ENCODE data around the gene CRP. TPM values are rescaled to one million over a fixed set of nuclear protein-coding genes. Genes with fewer than 3 reads are reported as not detected.
"Not testable (repeated sequence)": the region's sequence is repeated elsewhere in the genome, so short reads cannot be mapped to it uniquely, and the experiment has no call there.

The CRP gene, protein sequence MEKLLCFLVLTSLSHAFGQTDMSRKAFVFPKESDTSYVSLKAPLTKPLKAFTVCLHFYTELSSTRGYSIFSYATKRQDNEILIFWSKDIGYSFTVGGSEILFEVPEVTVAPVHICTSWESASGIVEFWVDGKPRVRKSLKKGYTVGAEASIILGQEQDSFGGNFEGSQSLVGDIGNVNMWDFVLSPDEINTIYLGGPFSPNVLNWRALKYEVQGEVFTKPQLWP
- under 1 TPM in 1 of 4 donors, not detected in 3; 0.20 TPM for polyA plus RNA-seq (ENCODE audit: insufficient read length in 4 of 4)

DNA sequence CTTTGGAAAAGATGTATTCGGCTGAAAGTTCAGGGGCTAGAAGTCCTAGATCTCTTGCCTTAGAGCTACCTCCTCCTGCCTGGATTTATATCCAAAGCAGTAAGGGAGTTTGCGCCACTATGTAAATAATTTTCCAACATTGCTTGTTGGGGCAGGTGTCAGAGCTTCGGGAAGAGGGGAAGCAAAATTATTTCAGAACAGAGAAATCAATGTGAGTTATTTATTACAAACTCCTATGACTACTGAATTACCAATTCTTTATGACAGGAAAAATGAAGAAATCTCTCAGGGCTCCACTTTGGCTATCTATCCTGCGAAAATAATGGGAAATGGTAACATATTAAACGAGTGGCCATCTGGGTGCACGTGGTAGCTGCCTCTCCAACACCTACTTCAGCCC is at the start of gene CRP:
Gene CRP (minus strand): TSS at position 61 of the 400 bp plus-strand sequence. CDS start 104 bp downstream, outside the sequence.
- DNase-seq (ENCODE audit: low read depth in 4 of 4, low spot score in 3 of 4) = no peak

DNA sequence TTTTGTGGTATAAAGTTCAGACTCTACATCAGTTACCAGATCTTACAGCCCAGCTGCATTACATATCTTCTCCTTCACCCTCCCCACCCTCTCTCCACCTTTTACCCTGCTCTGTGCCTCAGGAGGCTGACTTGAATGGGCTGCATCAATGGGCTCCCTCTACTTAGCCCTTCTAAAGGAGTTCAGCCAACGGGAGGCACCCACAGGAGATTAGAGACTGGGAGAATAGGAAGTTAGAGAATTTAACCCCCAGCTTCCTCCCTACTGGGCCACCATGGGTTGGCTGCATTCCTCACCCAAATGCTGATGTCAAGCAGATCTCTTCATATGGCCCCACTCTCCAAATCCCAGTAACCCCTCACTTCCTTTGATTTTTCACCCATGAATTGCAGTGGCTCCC is 49.3 kb upstream of the CRP start:
- DNase-seq (ENCODE audit: low read depth in 4 of 4, low spot score in 3 of 4) = no peak

- DNase-seq (ENCODE audit: low read depth in 4 of 4, low spot score in 3 of 4) = no peak
Measured at GRCh38 chr1:159756397-159756796, 42.0 kb upstream of the CRP start.

- no peak for DNase-seq (ENCODE audit: low read depth in 4 of 4, low spot score in 3 of 4)
Measured at GRCh38 chr1:159755451-159756007, 41.1 kb upstream of the CRP start.

- peak in 1 of 4 donors; percentile 5 for DNase-seq (ENCODE audit: low read depth in 4 of 4, low spot score in 3 of 4)
Measured at GRCh38 chr1:159753386-159753785, 39.0 kb upstream of the CRP start.

- no peak for DNase-seq (ENCODE audit: low read depth in 4 of 4, low spot score in 3 of 4)
Measured at GRCh38 chr1:159752135-159752580, 37.8 kb upstream of the CRP start.

DNA sequence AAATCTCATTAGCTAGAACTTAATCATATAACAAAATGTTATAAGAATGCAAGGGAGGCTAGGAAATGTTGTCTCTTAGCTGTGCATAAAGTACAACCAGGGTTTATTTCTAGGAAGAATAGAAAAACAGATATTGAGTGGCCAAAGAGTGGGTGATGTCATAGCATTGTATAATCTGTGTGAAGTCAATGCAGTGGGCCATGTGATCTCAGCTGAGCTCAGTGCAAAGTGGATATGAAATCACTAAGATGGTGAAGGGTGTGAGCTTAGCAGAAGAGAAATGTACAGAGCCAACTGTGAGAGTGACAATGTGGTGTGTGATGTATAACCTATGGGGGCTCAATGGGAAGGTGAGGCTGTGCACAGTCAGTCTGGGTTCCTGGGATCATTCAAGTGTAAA is 36.6 kb upstream of the CRP start:
- DNase-seq (ENCODE audit: low read depth in 4 of 4, low spot score in 3 of 4) = no peak

DNA sequence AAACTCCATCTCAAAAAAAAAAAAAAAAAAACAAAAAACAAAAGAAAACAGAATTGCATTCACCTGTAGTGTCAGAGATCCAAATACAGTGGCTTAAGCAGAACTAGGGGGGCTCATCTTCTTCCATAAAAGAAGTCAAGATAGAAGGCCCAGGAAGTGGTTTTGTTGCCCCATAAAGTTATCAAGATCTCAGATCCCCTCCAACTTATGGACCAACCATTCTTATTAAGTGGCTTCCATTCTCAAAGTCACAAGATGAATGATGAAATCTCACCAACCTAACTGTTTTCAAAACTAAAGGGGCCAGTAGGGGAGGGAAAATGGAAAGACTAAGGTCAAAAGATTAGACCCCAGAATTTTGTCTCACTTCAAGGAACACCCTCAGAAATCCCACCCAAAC is 36.2 kb upstream of the CRP start:
- no peak for DNase-seq (ENCODE audit: low read depth in 4 of 4, low spot score in 3 of 4)

DNA sequence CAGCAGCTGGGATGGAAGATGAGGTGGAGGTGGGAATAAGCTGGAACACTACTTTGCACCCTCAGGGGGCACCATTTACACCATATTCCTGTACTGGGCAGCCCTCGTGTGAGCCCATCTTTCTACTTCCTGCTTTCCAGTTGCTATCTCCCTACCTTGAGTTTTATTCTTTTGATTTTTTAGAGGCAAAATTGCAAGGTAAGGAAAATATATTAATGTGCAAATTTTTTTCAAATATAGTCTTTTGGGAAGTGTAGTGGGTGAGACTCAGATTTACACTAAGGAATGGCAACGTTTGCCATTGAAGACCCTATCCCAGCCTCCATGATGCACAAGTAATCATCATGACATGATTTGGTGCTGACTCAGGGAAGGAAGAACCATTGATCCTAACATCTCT is 35.2 kb upstream of the CRP start:
- no peak for DNase-seq (ENCODE audit: low read depth in 4 of 4, low spot score in 3 of 4)

DNA sequence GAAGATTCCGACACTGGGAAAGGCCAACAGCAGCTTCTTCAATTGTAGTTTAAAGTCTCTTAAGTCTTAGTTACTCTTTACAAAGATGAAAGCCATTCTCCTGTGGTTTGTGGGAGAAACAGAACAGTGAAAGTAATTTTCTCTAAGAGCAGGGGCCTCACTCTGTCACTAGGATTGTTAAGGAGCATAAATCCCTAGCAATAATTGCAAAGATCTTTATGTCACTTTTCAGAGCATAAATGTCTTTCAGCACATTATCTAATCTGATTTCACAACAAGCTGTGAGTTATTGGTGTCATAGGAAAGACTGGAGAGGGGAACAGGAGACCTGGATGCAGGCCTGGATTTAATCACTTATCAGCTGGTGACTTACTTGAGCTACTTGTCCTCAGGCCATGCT is 34.0 kb upstream of the CRP start:
- no peak for DNase-seq (ENCODE audit: low read depth in 4 of 4, low spot score in 3 of 4)

DNA sequence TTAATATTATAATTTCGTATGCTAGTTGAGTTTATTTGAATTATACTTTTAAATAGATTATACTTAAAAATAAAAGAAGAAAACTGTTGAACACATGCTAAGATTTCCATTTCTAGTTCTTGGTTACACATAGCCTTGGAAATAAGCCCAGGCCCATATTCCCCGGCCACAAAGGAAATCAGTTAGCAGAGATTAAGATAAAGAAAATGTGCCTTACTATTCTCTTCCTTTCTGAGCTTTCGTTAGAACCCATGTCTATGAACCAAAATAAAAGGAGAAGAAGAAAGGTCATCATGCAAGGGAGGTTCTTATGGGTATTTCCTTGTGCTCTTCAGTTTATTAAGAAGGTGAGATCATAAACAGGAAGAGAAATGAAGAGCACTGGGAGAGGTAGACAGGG is 32.3 kb upstream of the CRP start:
- DNase-seq (ENCODE audit: low read depth in 4 of 4, low spot score in 3 of 4) = no peak

- DNase-seq (ENCODE audit: low read depth in 4 of 4, low spot score in 3 of 4) = no peak
Measured at GRCh38 chr1:159743651-159744410, 29.4 kb upstream of the CRP start.

GRCh38 chr1:159737238-159737916 is 23.0 kb upstream of the CRP start:
- no peak for DNase-seq (ENCODE audit: low read depth in 4 of 4, low spot score in 3 of 4)

GRCh38 chr1:159723188-159723587 is 8.8 kb upstream of the CRP start:
- DNase-seq (ENCODE audit: low read depth in 4 of 4, low spot score in 3 of 4) = not testable (repeated sequence)

GRCh38 chr1:159719990-159720389 is 5.6 kb upstream of the CRP start:
- no peak for DNase-seq (ENCODE audit: low read depth in 4 of 4, low spot score in 3 of 4)

DNA sequence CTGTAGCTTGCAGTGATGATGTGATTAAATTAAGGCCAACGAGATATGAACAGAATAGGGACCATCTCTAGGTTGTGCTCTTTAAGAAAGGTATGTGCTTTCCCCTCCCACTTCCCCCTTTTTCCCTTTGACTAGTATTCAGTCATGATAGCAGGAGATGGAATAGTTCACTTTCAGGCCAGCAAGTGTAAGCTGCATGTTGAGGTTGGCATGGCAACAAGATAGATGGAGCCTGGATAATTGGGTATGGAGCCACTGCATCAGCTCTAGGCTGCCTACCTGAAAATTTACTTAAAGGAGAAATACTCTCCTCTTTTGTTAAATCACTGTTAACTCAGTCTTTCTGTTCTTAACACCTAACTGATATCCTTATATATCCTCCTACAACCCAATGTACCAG is 1.5 kb upstream of the CRP start:
- DNase-seq (ENCODE audit: low read depth in 4 of 4, low spot score in 3 of 4) = no peak

DNA sequence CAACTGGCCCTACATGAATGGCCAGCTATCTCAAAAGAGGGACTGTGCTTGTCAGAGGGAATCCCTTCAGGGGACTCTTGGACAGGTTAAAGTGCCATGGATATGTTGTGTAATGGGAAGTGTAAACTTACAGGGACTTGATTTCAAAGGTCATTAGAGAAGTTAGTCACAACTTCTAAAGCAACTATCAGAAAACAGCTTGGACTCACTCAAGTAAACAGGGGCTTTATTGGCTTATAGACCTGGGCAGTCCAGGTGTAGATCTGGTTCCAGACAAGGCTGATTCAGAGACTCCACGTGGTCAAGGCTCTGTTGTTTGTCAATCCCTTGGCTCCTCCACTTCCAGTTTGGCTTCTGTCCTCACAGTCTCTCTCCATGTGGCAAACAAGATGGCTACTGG is 2.3 kb downstream of the CRP start:
- DNase-seq (ENCODE audit: low read depth in 4 of 4, low spot score in 3 of 4) = no peak

DNA sequence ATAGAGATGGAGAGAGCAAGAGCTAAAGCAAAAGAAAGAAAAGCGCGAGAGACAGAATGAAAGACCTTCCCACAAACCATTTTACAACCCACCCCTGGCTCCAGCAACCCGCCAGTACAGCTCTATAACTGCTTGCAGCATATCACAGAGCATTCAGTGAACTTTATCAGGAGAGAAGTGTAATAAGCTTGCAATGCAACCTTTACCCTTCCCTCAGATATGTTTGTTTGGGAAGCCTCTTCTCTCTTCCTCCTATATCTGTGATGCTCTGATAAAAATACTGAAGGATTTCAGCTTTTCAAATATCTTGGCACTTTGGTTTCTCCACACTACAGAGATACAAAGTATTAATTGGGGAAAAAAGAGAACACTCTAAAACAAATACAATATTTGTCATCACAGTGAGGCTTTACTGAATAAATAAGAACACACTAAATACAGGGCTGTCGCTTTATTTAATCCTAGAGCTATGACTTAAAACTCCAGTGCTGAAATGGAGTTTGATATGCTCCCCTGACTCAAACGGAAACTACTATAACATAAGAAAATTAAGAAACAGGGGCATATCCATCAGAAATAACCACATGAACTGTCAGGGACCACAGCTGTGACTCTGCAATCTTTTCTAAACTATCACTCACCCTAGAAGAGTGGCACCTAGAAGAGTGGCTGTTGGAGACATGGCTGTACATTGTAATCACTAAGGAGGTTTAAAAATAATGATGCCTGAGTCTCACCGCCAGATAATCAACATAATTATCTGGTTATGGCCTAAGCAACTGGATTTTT is 6.7 kb downstream of the CRP start:
- DNase-seq (ENCODE audit: low read depth in 4 of 4, low spot score in 3 of 4) = no peak

DNA sequence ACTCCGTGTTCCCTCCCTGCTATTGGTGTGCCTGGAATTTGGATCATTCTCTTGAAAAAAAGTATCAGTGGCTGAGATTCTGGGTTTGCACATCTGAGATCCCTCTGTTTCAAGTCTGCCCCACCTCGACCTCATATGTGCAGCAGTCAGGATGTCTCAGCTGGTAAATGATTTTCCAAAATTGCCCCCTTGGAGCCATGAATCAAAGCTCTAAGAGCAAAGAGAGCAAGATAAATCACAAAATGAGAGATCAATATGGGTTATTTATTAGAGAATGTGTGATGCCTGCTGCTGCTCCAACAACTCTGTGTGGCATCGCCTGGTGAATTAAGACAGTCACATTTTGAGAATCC is 8.5 kb downstream of the CRP start:
- DNase-seq (ENCODE audit: low read depth in 4 of 4, low spot score in 3 of 4) = no peak

DNA sequence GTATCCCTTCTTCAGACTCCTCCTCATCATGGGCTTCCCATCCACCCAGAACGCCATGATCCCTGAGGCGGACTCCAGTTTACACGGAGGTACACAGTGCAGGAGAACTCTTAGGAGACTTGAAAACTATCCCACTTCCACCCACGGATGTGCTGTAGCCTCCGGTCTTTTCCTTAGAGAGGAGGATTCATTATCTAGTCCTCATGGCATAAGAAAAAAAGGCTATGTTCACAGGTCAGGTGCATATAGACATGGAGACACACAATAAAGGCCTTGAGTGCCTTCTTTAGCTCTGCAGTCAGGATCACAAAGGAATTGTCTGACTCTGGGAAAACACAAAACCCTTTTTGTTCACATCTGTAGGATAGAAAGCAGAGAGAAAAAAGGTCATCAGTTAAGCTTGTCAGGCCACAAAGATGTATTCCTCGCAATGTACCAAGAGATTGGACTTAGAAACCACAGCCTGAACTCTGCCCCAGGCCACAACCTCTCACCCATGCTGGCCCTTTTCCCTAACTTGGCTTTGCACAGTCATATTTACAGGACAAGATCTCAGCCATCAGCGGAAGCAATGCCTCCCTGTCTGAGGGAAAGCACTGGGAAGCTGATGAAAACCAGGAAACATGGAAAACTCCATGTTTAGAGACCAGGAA is 9.0 kb downstream of the CRP start:
- DNase-seq (ENCODE audit: low read depth in 4 of 4, low spot score in 3 of 4) = no peak

Measured in left renal pelvis (tissue), 4 donors.